Prostate gland (tissue), 2 donors: ENCODE results near the gene ZRANB3.

ENCODE experiments used
- CTCF ChIP-seq, 4 experiments: fragments of 200-600 bp in 2 of 4; fragments of 450-650 bp in 2 of 4; sonication (generic) in 2 of 4; IDR thresholded peaks; 1 replicate in 3 of 4; 2 replicates in 1 of 4; pipeline ENCODE4 v1.5.1; 2016 to 2019; ENCODE audit warnings: antibody characterized with exemption in 4 of 4, mild to moderate bottlenecking in 2 of 4, moderate library complexity in 2 of 4
- POLR2A ChIP-seq: fragments of 450-650 bp; IDR thresholded peaks from one replicate; pipeline ENCODE4 v1.6.1; 2016; ENCODE audit warnings: antibody characterized with exemption, mild to moderate bottlenecking

- TF ChIP-seq CTCF (IDR thresholded peaks at IDR 0.05) (no peak), POLR2A (no peak)
These were observed 55.9 kb downstream of the ZRANB3 start for GRCh38 chr2:135475128-135475527.
